Fibroblast of villous mesenchyme (primary cell): ENCODE data around the gene GCN1. TPM values are rescaled to one million over a fixed set of nuclear protein-coding genes. Genes with fewer than 3 reads are reported as not detected.

Experiments used
- DNase-seq: peaks from one replicate; pipeline ENCODE4 v3.0.0-alpha.2; 2010; ENCODE audit warnings: low read depth
- H3K4me3 ChIP-seq: 2 replicates; pipeline ENCODE4 v1.5.1; 2011; ENCODE audit warnings: low read depth, mild to moderate bottlenecking, low read length
- CTCF ChIP-seq: IDR thresholded peaks from 2 replicates; pipeline ENCODE4 v1.5.1; 2012; ENCODE audit warnings: low read depth, mild to moderate bottlenecking, low read length; ENCODE audit not compliant: insufficient read depth
- total RNA-seq: library from RNA; depleted of rRNA; stranded (reverse); fragments of >200 nt; gene quantifications from 2 replicates; pipeline ENCODE4 v1.2.3, GENCODE V29; 2012

Gene GCN1
- total RNA-seq, 1 donor = 210 TPM

- H3K4me3 ChIP-seq = no peak overlapping the region
- TF ChIP-seq CTCF = no peak
- DNase-seq = no peak
Observed at GRCh38 chr12:120092551-120093335, 101.8 kb downstream of the GCN1 start.

GRCh38 chr12:120091371-120092090 lies 103.0 kb downstream of the GCN1 start:
- peak; percentile 11 for DNase-seq
- no peak for TF ChIP-seq CTCF
- no peak overlapping the region for H3K4me3 ChIP-seq

GRCh38 chr12:120090626-120091295 lies 103.8 kb downstream of the GCN1 start:
- no peak for TF ChIP-seq CTCF
- DNase-seq = no peak
- H3K4me3 ChIP-seq = no peak overlapping the region

DNA sequence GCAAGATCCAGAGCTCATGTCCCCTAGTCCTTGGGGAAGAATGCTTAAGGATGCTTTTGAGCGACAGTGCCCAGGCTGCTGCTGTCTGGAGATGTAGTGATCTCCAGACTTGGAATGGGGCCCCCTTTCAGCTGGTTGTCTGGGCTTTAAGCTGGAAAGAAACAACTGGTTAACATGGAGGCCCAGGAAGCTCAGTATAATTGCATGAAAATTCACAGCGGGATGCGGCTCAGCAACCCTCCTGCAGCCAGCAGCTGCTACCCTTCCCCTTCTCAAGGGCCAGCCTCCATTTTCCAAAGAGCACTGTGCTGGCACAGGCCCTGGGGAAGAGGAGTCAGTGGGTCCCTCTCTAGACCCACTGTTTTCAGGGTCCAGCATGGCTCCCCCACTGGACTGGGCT lies 104.3 kb downstream of the GCN1 start:
- no peak for DNase-seq
- no peak for TF ChIP-seq CTCF
- H3K4me3 ChIP-seq = no peak overlapping the region

- no peak overlapping the region for H3K4me3 ChIP-seq
- no peak for TF ChIP-seq CTCF
- DNase-seq = no peak
Observed at GRCh38 chr12:120089796-120090195, 104.7 kb downstream of the GCN1 start.

GRCh38 chr12:120089105-120089504 lies 105.4 kb downstream of the GCN1 start:
- H3K4me3 ChIP-seq = no peak overlapping the region
- TF ChIP-seq CTCF = no peak
- DNase-seq = no peak
